H4 (cell line): ENCODE data around the gene RNF4. TPM values are rescaled to one million over a fixed set of nuclear protein-coding genes. Genes with fewer than 3 reads are reported as not detected.

ENCODE experiments used
- DNase-seq: peaks from one replicate; pipeline ENCODE4 v3.0.0-alpha.2; 2015; ENCODE audit warnings: low spot score
- total RNA-seq: library from RNA; depleted of rRNA; stranded (reverse); fragments of >200 nt; shearing (Covaris generic); gene quantifications from 2 replicates; pipeline ENCODE4 v1.2.3, GENCODE V29; 2014

RNF4 gene
- total RNA-seq, 1 experiment from 2014 or later, result 72.9 TPM

- no peak for DNase-seq
These were observed 31.3 kb upstream of the RNF4 start for GRCh38 chr4:2437475-2438215.

DNA sequence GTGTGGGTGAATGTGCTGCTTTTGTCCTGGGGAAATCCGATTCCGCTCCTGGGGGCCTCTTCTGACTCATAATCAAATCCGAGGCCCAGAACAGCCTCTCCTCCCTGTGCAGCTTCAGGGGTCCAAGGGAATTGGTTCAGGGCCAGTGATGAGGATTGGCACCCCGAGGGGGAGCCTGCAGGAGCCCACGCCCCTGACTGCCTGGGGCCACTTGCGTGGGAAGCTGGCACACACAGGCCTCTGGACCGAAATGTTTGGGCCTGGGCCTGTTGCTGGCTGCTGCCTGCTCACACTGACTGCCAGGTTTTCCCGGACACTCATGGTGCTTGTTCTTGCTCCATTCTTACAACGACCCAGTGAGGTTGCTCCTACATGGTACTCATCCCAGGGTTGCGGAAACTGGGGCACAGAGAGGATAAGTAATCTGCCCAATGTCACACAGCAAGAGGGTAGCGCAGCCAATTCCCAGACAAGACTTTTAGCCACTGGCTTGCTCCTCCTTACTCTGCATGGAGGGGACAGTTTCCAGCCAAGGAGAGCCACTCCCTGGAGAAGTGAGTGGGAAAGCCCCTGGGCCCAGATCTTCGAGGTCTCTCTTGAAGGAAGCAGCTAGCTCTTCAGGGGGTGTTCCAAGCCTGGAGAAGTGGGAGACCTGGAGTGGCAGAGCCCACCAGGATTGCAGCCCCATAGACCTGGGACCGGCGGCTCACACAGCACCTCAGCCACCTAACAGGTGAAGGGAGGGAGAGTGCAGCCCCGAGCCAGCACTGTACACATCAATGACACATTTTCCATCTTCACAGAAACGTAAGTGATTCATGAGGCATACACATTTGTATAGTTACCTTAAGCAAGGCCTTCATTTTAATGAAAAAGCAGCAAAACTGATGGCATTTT lies 29.8 kb upstream of the RNF4 start:
- DNase-seq, result no peak

GRCh38 chr4:2441393-2442174 lies 27.3 kb upstream of the RNF4 start:
- peak; percentile 81 for DNase-seq

DNA sequence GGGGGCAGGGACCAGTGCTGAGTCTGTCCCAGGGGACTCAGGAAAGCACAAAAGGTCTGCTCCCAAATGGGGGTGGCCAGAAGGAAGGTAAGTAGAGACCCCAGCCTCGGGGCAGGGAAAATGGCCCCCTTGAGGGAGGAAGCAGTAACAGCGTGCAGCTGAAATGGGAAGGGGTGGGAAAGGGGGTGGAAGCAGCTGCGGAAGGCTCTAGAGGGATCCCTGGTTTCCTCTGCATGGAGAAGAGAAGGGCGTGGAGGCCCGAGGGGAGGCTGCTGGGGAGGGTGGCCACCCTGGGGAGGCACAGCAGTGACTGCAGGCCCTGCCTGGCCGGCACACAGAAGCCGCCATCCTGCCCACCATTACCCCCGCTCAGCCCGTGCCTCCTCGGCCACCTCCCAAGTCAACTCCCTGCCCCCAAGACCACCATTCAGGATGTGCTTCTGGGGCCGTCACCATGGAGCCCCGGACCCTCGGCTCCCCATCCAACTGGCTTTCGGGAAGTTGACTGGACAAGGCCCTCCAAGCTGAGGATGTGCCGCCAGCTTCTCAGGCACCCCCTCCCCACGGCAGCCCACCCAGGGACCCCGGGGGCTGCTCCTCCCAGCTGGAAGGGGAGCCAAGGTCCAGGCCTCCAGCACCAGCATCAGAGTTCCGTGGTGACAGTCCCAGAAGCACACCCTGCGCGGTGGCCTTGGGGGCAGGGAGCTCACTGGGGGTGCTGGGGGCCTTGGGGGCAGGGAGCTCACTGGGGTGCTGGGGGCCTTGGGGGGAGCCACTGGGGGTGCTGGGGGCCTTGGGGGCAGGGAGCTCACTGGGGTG lies 26.5 kb upstream of the RNF4 start:
- DNase-seq, result no peak

GRCh38 chr4:2443061-2443730 lies 25.7 kb upstream of the RNF4 start:
- DNase-seq, result no peak

GRCh38 chr4:2443956-2444740 lies 24.8 kb upstream of the RNF4 start:
- no peak for DNase-seq

DNA sequence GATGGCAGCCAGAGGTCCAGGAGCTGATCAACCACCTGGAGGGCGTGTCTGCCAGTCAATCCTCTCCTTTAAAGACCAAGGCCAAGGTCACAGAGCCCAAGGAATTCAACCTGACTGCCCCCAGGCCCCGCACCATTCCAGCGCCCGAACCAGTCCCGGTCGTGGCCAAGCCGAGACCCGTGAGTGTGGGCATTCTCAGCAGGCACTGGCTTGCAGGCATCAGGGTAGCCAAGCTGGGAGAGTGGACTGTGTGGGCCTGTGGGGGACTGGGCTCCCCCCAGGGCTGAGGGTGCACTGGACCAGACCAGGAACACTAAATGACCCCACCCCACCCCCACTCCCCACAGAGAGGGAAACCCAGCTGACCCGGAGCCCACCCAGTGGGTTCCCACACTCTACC lies 23.8 kb upstream of the RNF4 start:
- no peak for DNase-seq

- no peak for DNase-seq
These were observed 23.3 kb upstream of the RNF4 start for GRCh38 chr4:2445571-2445970.

DNA sequence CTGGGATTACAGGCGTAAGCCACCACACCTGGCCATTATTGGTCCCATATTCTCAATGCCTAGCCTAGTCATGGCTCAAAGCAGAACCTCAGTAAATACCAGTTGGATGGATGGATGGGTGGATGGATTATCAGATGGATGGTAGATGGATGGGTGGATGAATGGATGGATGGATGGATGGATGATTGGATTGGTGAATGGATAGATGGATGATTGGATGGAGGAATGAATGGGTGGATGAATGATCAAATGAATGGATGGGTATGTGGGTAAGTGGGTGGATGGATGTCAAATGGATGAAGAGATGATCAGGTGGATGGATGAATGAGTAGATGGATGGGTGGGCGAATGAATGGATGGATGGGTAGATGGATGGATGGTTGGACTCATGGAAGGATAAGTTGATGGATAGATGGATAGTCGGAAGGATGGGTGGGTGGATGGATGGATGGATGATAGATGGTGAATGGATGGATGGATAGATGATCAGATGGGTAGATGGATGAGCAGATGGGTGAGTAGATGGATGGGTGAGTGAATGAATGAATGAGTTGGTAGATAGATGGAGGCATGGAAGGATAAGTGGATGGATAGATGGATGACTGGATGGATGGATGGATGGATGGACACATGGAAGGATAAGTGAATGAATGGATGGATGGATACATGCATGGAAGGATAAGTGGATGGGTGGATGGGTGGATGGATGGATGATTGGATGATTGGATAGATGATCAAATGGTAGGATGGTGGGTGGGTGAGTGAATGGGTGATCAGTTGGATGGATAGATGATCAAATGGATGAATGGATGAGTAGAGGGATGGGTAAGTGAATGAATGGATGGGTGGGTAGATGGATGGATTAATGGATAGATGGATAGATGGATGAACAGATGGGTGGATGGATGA lies 22.0 kb upstream of the RNF4 start:
- no peak for DNase-seq

DNA sequence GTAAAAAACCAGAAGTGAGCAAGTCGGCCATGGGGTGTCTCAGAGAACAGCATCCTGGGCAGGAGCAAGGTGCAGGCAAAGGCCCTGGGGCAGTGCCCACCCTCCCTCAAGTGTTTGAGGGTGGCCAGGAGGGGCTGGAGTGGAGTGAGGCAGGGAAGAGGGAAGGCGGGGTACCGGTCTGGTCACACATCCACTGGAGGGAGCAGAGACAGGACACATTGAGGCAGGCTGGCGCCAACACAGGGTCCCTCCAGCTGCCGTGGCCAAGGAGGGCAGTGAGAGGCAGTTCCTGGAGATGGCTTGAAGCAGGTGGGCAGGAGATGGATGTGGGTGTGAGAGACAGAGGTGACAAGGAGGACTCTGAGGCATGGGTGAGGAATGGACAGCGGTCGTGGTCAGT lies 20.3 kb upstream of the RNF4 start:
- no peak for DNase-seq

- DNase-seq, result no peak
These were observed 19.9 kb upstream of the RNF4 start for GRCh38 chr4:2449051-2449450.

DNA sequence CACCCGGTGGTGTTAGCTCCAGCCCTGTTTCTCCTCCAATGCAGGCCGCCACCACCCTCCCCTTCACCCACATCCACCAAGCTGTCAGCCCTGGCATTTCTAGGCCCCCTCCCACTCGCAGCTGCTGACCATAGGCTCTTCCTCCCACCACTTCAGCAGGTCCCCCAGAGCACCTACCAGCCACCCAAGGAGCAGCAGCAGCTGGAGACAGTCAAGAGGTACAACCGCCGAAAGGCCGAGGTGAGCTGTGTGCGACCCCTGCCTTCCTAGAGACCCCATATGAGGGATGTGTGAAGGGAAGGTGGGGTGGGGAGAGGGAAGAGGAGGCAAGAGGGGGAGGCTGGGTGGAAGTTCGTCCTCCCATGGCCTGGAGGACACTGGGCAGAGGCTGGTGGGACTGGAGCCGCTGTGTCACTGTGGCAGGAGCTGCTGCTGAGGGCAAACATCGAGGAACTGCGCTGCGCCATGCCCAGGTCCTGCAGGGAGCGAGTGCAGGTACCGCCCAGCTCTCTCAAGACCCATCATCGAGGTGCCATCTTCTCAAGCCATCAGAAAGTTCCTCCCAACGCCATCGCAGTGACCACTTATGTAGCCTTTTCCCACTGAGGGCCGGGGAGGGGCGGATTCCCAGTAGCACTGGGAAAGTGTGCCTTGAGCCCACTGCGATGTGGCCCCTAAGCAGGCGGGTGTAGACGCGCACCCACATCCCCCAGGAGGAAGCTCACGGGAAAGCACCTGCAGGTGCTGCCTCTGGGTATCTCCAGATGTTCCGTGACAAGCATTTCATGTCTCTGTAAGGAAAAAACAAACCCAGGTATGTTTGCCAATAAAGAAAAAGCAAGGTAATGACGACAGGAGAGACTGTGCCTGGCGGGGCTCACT lies 19.2 kb upstream of the RNF4 start:
- no peak for DNase-seq

DNA sequence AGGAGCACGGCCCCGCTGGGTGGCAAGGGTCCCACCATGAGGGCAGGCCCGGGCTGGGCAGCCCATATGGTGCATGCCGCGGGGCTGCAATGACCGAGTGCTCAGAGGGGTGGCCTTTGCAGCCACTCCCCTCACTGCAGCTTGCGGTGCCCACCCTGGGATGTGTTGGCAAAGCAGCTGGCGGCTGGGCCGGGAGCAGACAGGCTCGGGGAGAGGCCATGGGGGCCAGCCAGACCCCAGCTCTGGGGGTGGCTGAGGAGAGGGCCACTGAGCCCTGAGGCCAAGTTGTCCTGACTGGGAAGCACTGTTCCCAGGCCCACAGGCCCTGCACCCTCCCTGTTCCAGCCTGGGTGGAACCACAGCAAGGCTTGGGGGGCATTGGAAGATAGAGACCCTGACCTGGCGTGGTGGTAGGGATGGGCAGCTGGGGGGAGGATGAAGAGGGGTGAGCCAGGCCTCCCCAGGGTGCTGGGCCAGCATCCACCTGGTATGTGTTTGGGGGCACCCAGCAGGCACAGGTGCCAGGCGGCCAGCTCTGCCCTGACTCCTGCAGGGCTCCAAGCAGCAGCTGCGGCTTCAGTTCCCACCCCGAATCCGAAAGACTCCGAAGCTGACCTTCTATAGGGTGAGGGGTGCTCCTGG lies 18.4 kb upstream of the RNF4 start:
- no peak for DNase-seq

DNA sequence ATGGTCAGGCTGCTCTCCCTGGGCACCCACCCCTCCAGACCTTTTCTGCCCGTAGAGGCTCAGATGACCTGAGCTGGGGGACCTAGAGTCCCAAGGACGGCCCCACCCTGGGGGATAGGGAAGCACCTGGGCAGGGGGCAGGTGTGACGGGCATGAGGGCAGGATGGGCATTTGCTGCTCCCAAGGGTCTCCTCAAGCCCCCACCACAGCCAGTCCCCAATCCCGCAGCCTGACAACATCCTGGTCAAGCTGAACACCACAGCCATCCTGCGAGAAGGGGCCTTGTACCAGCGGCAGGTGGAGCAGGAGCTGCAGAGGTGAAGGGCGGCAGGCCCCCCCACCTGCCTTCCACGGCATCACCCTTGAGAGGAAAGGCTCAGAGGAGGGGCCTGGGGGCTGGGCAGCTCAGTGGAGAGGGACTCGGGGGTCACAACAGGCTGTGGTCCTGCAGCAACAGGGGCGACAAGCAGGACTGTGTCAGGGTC lies 17.8 kb upstream of the RNF4 start:
- DNase-seq, result no peak

- no peak for DNase-seq
These were observed 16.8 kb upstream of the RNF4 start for GRCh38 chr4:2451821-2452785.
